HCT116 (cell line): ENCODE data around the gene MEIS1.

Experiments
- CBX3 ChIP-seq: IDR thresholded peaks from 2 replicates; pipeline ENCODE4 v1.6.1; 2012; ENCODE audit warnings: low read depth
- CEBPB ChIP-seq: IDR thresholded peaks from 2 replicates; pipeline ENCODE4 v1.6.1; 2012; ENCODE audit warnings: low read depth
- CTCF ChIP-seq, 3 experiments: fragments of 200-600 bp in 1 of 3; sonication (generic) in 1 of 3; IDR thresholded peaks in 2 of 3; conservative IDR thresholded peaks in 1 of 3; 2 replicates each; pipeline ENCODE4 v1.5.1; 2012 to 2017; ENCODE audit warnings: low read depth in 2 of 3, low read length in 2 of 3, antibody characterized with exemption in 1 of 3, borderline replicate concordance in 1 of 3, control low read depth in 1 of 3, mild to moderate bottlenecking in 1 of 3, mixed read lengths in 1 of 3, mixed run types in 1 of 3, moderate library complexity in 1 of 3; ENCODE audit not compliant: insufficient read depth in 1 of 3
- EZH2 ChIP-seq: fragments of 200-600 bp; sonication (generic); IDR thresholded peaks from 2 replicates; pipeline ENCODE4 v1.6.1; 2017; ENCODE audit warnings: antibody characterized with exemption, mixed run types
- EZH2phosphoT487 ChIP-seq: fragments of 200-600 bp; IDR thresholded peaks from 2 replicates; pipeline ENCODE4 v1.6.1; 2018; ENCODE audit warnings: antibody characterized with exemption, borderline replicate concordance
- MAX ChIP-seq: IDR thresholded peaks from 2 replicates; pipeline ENCODE4 v1.6.1; 2012
- RAD21 ChIP-seq: IDR thresholded peaks from 2 replicates; pipeline ENCODE4 v1.6.1; 2012; ENCODE audit warnings: low read depth, mild to moderate bottlenecking
- SP1 ChIP-seq: IDR thresholded peaks from 2 replicates; pipeline ENCODE4 v1.6.1; 2012; ENCODE audit warnings: low read depth
- TCF7L2 ChIP-seq: IDR thresholded peaks from 2 replicates; pipeline ENCODE4 v1.7.0; 2011; ENCODE audit warnings: borderline replicate concordance, inconsistent platforms; ENCODE audit not compliant: insufficient read depth, insufficient read length; ENCODE audit errors: extremely low read depth

- TF ChIP-seq EZH2phosphoT487 (no peak), CBX3 (no peak), SP1 (no peak), EZH2 (no peak), MAX (no peak), CEBPB (no peak), CTCF (IDR thresholded peaks at IDR 0.05 in 2 of 3, conservative IDR thresholded peaks at IDR 0.05 in 1 of 3; ENCODE audit: borderline replicate concordance in 1 of 3, insufficient read depth in 1 of 3, low read depth in 2 of 3, low read length in 2 of 3) (no peak), RAD21 (no peak), TCF7L2 (no peak)
Measured at GRCh38 chr2:66464930-66465637, 30.2 kb downstream of the MEIS1 start.
